Stimulated activated CD8-positive, alpha-beta memory T cell treated with anti-CD3 and anti-CD28 coated beads, Interleukin-4, amount 100 ng/mL, for 24 hours (primary cell): ENCODE results near the gene PGK2.
"Not testable (repeated sequence)": the region's sequence is repeated elsewhere in the genome, so short reads cannot be mapped to it uniquely, and the experiment has no call there.

ENCODE experiments used
- DNase-seq: peaks from one replicate; pipeline ENCODE4 v3.0.0-alpha.2; 2020; ENCODE audit warnings: low read depth

The PGK2 gene

GRCh38 chr6:49787176-49787575, at the start of gene PGK2:
Gene PGK2, minus strand, starts transcription at chr6:49787285. Its CDS starts 98 bp downstream, at chr6:49787187.
- no peak for DNase-seq

GRCh38 chr6:49835140-49835539, 48.1 kb upstream of the PGK2 start:
- no peak for DNase-seq

DNA sequence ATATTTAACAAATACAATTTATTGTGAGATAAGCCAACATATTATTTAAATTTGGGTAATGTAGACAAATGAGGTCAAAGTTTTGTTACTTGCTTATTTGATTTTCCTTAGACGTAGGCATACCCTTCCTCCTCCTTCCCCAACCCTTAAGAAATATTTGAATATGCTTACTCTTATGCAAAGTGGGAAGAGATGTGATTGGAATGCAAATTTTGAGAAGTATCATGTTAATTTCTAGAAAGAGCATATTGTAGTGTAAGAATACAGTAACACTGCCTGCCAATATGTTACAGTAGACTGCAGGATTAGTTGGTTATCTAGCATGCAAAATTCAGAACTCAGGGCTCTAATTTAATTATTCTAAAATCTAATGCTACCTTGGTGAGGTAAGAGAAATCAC, 46.3 kb upstream of the PGK2 start:
- no peak for DNase-seq

DNA sequence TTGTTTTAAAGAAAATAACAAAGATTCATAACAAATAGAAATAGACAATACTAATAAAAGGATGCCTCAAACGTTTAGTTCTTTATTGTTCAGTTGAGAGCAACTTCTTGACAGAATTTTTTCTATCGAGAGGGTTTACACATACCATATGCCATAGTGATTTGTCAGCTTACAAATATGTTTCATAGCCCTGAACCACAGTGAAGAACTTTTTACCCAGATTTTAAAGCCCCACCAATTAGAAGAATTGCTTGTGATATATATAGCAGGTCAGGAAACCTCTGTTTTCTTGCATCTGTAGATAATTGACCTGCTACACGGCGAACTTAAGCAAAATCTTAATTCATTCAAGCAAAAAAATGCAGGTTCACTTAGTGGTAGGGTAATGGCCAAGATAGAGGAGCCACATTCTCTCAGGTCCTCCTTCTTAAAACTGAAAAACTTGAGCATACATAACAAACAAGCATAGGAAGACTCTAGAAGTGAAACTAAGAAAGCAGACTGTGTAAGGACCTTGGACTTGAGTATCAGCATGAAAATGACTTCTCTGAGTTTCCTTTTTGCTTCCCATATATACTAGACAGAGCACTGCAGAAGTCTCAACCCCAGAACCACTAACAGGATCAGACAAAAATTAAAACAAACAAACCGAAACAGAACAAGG, 39.8 kb upstream of the PGK2 start:
- DNase-seq, result no peak

DNA sequence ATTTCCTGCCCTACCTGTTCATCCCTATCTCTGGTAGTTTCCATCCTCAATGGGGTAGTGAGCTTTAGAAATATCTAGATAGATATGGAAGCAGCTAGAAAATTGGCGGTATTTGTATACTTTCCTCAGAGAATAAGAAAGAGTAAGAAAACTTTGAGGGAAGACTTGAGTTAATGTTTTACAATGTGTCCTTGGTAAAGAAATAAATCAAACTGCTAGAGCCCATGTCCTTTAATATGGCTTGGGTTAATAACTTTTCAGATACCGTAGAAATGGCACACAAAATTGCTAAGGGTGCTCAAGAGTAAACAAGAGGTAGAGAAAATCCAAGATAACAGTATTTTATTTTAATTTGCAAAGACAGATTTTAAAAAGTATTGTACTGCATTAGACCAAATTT, 28.1 kb upstream of the PGK2 start:
- no peak for DNase-seq

DNA sequence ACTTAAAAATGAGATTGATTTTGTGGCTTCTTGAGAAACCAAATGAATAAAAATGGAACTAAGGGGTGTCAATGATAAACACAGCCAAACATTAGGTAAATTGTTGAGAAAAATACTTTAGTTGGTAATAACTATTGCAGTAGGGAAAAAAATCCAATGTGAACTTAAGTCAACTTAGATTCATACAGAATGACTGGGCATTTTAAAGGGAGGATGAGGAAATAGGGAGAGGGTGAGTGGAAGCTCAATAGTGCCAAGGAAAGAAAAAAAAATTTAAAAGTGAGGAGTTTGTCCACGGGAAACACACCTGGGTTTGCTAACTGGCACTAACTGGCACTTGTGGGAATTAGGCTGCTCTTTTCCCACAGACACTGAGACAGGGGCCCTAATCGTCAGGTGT, 26.2 kb upstream of the PGK2 start:
- DNase-seq, result no peak

DNA sequence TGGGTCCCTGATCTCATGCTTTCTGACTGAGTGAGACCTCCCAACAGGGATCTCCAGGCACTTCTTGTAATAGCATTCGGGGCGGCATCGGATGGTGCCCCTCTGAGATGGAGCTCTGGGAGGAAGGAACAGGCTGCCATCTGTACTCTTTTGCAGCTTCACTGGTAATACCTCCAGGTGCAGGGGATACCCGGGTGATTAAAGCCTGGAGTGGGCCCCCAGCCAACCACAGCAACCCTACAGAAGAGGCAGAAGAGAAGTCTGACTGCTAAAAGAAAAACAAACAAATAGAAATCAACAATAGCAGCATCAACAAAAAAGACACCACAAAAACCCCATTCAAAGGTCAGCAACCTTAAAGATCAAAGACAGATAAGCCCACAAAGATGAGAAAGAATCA, 19.1 kb upstream of the PGK2 start:
- DNase-seq, result no peak

DNA sequence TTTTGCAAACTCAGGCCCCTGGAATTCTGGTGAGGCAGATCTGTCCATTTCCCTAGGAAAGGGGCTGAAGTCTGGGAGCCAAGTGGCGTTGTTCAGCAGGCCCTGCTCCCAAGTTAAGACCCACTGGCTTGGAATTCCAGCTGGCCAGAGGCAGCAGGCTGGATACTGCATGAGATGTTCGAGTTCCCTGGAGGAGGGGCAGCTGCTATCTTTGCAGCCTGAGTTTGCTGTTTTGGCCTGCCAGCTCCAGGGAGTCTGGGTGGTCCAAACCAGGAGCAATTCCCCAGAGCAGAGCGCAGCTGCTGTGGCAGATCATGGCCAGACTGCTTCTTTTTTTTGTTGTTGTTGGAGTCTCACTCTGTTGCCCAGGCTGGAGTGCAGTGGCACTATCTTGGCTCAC, 18.2 kb upstream of the PGK2 start:
- DNase-seq, result no peak

DNA sequence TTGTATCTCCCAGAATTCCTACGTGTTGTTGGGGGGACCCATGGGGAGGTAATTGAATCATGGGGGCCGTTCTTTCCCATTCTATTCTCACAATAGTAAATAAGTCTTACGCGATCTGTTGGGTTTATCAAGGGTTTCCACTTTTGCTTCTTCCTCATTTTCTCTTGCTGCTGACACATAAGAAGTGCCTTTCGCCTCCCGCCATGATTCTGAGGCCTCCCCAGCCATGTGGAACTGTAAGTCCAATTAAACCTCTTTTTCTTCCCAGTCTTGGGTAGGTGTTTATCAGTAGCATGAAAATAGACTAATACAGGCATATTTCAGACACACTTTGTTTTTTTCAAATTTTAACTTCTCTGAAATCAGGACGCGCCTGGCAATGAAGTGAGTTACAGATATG, 14.4 kb upstream of the PGK2 start:
- DNase-seq, result no peak

- no peak for DNase-seq
These were observed 12.0 kb upstream of the PGK2 start for GRCh38 chr6:49799090-49799489.

GRCh38 chr6:49796842-49797455, 9.9 kb upstream of the PGK2 start:
- DNase-seq, result not testable (repeated sequence)

DNA sequence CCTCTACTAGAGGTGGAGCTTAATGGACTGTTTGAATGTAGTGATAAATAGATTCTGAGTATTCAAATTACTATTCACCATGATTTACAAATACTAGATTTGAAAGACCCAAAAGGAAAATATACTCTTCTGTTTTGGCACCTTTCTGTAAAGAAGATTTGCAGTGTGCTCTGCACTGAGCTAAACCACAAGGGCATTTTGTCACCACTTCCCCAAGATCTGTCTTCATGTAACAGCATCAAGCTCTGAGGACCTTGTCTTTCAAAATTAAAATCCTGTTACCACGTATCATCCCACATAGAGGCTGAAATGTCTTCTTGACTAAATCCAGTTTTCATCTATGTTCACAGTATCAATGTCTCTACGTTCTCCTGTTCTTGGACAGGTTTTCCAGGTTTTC, 3.3 kb upstream of the PGK2 start:
- DNase-seq, result no peak

GRCh38 chr6:49784272-49784671, 2.8 kb downstream of the PGK2 start:
- no peak for DNase-seq

GRCh38 chr6:49782725-49783124, 4.4 kb downstream of the PGK2 start:
- DNase-seq, result no peak

- no peak for DNase-seq
These were observed 4.8 kb downstream of the PGK2 start for GRCh38 chr6:49782293-49782692.

DNA sequence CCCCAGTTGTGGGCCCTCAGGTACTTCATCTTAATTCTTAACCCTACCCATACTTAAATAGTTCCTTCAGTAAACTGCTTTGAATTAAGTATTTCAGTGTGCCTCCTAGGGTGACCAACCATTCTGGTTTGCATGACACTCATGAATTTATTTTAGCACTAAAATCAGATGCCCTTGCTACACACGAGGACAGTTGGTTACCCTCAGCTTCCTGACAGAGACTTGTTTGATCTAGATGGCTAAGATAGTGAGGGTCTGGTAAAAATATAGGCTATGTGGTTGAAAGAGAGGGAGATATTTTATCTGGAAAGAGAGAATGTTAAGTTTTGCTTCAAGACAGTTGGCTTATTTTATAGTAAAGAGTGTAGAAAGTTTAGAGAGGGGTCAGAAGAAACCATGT, 10.6 kb downstream of the PGK2 start:
- DNase-seq, result no peak

DNA sequence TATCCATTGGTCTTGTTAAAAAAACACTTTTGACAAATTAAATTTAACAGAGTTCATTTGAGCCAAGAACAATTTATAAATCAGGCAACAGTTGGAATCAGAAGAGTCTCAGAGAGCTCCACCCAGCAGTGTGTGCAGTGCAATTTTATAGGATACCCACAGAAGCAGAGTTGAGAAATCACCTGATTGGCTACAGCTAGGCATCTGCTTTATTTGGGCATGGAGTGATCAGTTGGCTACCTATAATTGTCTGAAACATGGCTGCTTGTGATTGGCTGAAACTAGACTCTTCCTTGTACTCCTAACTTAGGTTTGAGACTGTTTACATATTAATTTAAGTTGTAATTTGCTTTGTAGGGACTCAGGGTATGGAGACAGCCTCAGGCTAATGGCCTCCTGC, 12.0 kb downstream of the PGK2 start:
- DNase-seq, result no peak

- DNase-seq, result no peak
These were observed 14.8 kb downstream of the PGK2 start for GRCh38 chr6:49772285-49772684.

DNA sequence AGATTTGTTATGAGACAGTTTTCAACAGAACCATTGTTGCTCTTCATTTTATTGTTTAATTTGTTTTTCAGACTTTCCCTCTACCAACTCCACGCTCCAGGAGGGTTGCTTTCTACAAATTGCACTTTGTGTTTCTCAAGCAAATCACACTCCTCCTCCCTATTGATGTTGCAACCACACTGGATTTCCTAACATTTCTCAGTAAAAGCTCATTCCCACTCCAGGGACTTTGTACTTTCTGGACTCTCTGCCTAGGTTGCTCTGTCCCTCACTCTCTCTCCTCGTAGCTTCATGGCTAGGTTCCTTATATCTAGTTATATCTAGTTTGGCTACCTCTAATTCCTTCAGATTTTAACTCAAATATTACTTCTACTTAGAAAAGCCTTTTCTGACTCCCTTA, 20.3 kb downstream of the PGK2 start:
- no peak for DNase-seq

DNA sequence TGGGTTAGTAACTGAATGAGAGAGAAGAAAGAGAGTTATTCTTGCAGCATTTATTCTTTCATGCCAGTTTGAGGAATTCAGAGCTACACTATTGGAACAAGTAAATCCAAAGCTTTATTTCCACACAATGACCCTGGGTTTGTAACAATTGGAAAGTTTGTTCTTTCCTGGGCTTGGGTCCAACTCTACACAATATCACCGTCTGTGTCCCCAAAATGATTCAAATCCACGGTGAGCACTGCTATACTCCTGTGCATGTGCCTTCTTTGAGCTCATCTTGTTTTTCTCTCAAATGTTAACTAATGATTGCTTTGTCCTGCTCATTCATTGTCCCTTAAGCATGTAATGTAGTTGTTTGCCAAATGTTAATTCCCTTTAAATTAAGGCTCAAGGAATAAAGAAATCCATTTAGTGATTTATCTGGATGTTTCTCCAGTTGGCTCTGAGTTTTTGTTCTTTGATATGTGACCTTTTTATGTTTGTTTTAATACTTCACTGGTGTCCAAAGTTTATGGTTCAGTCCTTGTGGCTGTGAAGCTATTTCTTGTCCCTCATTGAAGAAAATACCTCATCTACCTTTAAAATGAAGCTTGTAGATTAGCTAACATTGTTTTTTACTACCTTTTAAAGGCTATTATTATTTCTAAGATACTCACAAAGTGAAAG, 22.4 kb downstream of the PGK2 start:
- no peak for DNase-seq

- DNase-seq, result no peak
These were observed 42.8 kb downstream of the PGK2 start, which contains the start of gene CRISP3 for GRCh38 chr6:49744259-49744658. Gene CRISP3, minus strand, starts transcription at chr6:49744388. Its CDS starts 21 bp downstream, at chr6:49744367.

GRCh38 chr6:49743429-49743828, 43.7 kb downstream of the PGK2 start:
- DNase-seq, result no peak

- no peak for DNase-seq
These were observed 47.7 kb downstream of the PGK2 start for GRCh38 chr6:49739423-49739822.
